Measurements from ENCODE around the gene SYTL1. TPM values are rescaled to one million over a fixed set of nuclear protein-coding genes. Genes with fewer than 3 reads are reported as not detected.

SYTL1 gene
- total RNA-seq, 1 experiment from 2014 or later = 75.9 TPM

DNA sequence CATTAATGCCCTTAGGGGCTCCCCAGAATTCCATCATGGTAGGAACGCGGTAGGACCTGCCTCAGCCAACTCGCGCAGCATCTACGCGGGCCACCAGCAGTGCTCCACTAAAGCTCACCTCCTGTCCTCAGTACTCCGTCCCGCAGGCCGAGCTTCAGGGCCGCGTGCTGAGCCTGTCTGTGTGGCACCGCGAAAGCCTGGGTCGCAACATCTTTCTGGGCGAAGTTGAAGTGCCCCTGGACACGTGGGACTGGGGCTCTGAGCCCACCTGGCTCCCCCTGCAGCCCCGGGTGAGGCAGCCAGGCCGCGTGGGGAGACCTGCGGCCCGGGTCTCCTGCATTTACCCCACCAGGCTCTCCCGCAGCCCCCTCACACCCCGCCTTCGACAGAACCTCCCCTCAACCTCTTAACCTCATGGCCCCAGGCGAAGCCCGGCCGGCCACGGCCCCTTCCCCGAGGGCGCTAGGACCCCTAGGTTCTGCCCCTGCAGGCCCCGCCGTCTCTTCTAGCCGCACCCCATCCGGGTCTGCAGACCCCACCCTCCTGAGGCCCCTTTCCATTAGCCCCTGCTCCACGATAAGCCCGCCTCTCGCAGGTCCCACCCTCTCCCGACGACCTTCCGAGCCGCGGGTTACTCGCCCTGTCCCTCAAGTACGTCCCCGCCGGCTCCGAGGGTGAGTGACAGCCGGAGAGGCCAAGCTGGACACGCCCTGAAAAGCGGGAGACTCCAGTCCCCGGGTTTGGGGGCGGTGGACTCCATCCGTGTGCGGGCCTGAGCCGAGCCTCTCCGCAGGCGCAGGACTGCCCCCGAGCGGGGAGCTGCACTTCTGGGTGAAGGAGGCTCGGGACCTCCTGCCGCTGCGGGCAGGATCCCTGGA, 9.1 kb downstream of the SYTL1 start:
- peaks cover 0 to 7% of the 10 kb centered on the region in 2 experiments; a peak in 1 of 4 replicates for H3K36me3 ChIP-seq (ENCODE audit: control insufficient read depth in 1 of 2, insufficient read depth in 2 of 2, low read length in 2 of 2)
- POLR2A ChIA-PET = interaction anchor here (1.2 kb wide), 1 partner anchor 9 kb away, joined by 3 read pairs; the partner anchor contains the start of gene SYTL1
- BruUV-seq (replicated peaks) = no TSS peak

More for the DNA sequence above, 9.1 kb downstream of the SYTL1 start:
- H3K27ac ChIP-seq (ENCODE audit: low read depth, low read length) = 0 out of 2 replicates have a peak overlapping the region, but pooled peaks have one; percentile 16
- ChIA-PET CTCF (no interaction called here), RAD21 (ENCODE audit: low non-redundant PET in 1 of 2, low total read pairs in 2 of 2, uncharacterized antibody in 2 of 2, unreplicated experiment in 2 of 2) (no interaction called here)
- DNase-seq (ENCODE audit: low read depth, low spot score) (no peak), ATAC-seq (no peak)
- intact Hi-C loops (cut with micrococcal nuclease) = no loop called here
- H2AFZ ChIP-seq (ENCODE audit: low read depth, low read length, poor library complexity, severe bottlenecking) = no peak overlapping the region
- H3K9ac ChIP-seq (ENCODE audit: low read length) = no peak overlapping the region
- no peaks in the 10 kb centered on the region for H3K9me3 ChIP-seq (ENCODE audit: control insufficient read depth in 1 of 2, insufficient read depth in 1 of 2, low read depth in 1 of 2, low read length in 2 of 2)
- TF ChIP-seq, protein P1, sequence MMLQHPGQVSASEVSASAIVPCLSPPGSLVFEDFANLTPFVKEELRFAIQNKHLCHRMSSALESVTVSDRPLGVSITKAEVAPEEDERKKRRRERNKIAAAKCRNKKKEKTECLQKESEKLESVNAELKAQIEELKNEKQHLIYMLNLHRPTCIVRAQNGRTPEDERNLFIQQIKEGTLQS (IDR thresholded peaks at IDR 0.05) = no peak
- no peak for TF ChIP-seq EZH2 (IDR thresholded peaks at IDR 0.05)
- TF ChIP-seq, protein P2, sequence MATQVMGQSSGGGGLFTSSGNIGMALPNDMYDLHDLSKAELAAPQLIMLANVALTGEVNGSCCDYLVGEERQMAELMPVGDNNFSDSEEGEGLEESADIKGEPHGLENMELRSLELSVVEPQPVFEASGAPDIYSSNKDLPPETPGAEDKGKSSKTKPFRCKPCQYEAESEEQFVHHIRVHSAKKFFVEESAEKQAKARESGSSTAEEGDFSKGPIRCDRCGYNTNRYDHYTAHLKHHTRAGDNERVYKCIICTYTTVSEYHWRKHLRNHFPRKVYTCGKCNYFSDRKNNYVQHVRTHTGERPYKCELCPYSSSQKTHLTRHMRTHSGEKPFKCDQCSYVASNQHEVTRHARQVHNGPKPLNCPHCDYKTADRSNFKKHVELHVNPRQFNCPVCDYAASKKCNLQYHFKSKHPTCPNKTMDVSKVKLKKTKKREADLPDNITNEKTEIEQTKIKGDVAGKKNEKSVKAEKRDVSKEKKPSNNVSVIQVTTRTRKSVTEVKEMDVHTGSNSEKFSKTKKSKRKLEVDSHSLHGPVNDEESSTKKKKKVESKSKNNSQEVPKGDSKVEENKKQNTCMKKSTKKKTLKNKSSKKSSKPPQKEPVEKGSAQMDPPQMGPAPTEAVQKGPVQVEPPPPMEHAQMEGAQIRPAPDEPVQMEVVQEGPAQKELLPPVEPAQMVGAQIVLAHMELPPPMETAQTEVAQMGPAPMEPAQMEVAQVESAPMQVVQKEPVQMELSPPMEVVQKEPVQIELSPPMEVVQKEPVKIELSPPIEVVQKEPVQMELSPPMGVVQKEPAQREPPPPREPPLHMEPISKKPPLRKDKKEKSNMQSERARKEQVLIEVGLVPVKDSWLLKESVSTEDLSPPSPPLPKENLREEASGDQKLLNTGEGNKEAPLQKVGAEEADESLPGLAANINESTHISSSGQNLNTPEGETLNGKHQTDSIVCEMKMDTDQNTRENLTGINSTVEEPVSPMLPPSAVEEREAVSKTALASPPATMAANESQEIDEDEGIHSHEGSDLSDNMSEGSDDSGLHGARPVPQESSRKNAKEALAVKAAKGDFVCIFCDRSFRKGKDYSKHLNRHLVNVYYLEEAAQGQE (IDR thresholded peaks at IDR 0.05; ENCODE audit: low read depth) = no peak
- TF ChIP-seq POLR2AphosphoS5 (IDR thresholded peaks at IDR 0.05; ENCODE audit: low read depth, low read length) = no peak
- no peak for TF ChIP-seq POLR2A (IDR thresholded peaks at IDR 0.05; ENCODE audit: borderline replicate concordance, extremely low read depth, insufficient read depth, insufficient read length)
- no peak for TF ChIP-seq EGR1 (IDR thresholded peaks at IDR 0.05; ENCODE audit: low read depth)
- no peak for TF ChIP-seq YY1 (IDR thresholded peaks at IDR 0.05; ENCODE audit: extremely low read depth, insufficient replicate concordance, low read depth, low read length)
- TF ChIP-seq, protein P3, sequence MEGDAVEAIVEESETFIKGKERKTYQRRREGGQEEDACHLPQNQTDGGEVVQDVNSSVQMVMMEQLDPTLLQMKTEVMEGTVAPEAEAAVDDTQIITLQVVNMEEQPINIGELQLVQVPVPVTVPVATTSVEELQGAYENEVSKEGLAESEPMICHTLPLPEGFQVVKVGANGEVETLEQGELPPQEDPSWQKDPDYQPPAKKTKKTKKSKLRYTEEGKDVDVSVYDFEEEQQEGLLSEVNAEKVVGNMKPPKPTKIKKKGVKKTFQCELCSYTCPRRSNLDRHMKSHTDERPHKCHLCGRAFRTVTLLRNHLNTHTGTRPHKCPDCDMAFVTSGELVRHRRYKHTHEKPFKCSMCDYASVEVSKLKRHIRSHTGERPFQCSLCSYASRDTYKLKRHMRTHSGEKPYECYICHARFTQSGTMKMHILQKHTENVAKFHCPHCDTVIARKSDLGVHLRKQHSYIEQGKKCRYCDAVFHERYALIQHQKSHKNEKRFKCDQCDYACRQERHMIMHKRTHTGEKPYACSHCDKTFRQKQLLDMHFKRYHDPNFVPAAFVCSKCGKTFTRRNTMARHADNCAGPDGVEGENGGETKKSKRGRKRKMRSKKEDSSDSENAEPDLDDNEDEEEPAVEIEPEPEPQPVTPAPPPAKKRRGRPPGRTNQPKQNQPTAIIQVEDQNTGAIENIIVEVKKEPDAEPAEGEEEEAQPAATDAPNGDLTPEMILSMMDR (IDR thresholded peaks at IDR 0.05 in 2 of 3, conservative IDR thresholded peaks at IDR 0.05 in 1 of 3; ENCODE audit: borderline replicate concordance in 1 of 3, insufficient read depth in 1 of 3, low read depth in 2 of 3, low read length in 2 of 3) = no peak
- TF ChIP-seq SRF (IDR thresholded peaks at IDR 0.05; ENCODE audit: low read depth) = no peak
- TF ChIP-seq ELF1 (IDR thresholded peaks at IDR 0.05; ENCODE audit: borderline replicate concordance, low read depth) = no peak
- peaks cover 26 to 37% of the 10 kb centered on the region in 2 experiments for H3K4me1 ChIP-seq (ENCODE audit: control insufficient read depth in 1 of 2, insufficient read depth in 2 of 2, low read length in 2 of 2)
- no peaks in the 10 kb centered on the region for H3K9me2 ChIP-seq (ENCODE audit: insufficient read depth)
- H3K4me3 ChIP-seq (replicated peaks in 1 of 2; ENCODE audit: low read depth in 1 of 2, low read length in 2 of 2) = no peak overlapping the region
- no peak overlapping the region for H3K4me2 ChIP-seq (ENCODE audit: low read length)
- H3K27me3 ChIP-seq (ENCODE audit: insufficient read depth, low read length) = no peaks in the 10 kb centered on the region
- no peaks in the 10 kb centered on the region for H4K20me1 ChIP-seq (ENCODE audit: insufficient read depth)
- H3K79me2 ChIP-seq (ENCODE audit: insufficient read depth, low read length) = no peaks in the 10 kb centered on the region
